ENCODE data around the gene AGAP1. TPM values are rescaled to one million over a fixed set of nuclear protein-coding genes. Genes with fewer than 3 reads are reported as not detected.
"Not testable (repeated sequence)": the region's sequence is repeated elsewhere in the genome, so short reads cannot be mapped to it uniquely, and the experiment has no call there.

Gene AGAP1
- total RNA-seq, 1 donor from 2014 or later: 36.2 TPM

DNA sequence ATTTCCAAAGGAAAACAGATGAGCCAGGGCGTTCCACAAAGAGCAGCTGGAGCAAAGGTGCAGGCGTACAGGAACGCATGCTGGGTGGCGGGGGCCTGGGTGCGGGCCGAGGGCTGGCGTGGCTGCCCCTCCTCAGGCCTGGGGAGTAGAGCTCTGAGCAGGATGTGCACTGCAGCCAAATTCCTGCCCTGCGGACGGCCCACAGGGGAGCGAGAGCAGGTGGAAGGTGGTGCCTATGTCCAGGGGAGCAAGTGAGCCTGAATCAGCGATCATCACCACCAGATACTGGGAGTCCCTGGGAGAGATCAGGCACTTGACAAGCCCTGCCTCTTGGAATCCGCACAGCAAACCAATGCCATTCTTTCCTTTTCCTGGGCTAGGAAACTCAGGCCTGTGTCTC is 568.1 kb downstream of the AGAP1 start:
- TF ChIP-seq, protein P1, sequence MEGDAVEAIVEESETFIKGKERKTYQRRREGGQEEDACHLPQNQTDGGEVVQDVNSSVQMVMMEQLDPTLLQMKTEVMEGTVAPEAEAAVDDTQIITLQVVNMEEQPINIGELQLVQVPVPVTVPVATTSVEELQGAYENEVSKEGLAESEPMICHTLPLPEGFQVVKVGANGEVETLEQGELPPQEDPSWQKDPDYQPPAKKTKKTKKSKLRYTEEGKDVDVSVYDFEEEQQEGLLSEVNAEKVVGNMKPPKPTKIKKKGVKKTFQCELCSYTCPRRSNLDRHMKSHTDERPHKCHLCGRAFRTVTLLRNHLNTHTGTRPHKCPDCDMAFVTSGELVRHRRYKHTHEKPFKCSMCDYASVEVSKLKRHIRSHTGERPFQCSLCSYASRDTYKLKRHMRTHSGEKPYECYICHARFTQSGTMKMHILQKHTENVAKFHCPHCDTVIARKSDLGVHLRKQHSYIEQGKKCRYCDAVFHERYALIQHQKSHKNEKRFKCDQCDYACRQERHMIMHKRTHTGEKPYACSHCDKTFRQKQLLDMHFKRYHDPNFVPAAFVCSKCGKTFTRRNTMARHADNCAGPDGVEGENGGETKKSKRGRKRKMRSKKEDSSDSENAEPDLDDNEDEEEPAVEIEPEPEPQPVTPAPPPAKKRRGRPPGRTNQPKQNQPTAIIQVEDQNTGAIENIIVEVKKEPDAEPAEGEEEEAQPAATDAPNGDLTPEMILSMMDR (IDR thresholded peaks at IDR 0.05): no peak
- ATAC-seq (no peak), DNase-seq (no peak)
- Histone ChIP-seq H3K36me3 (no peaks in the 10 kb centered on the region), H3K9me3 (no peaks in the 10 kb centered on the region), H3K27ac (no peak overlapping the region), H3K4me3 (no peak overlapping the region), H3K27me3 (ENCODE audit: low read depth) (no peaks in the 10 kb centered on the region), H3K4me1 (no peaks in the 10 kb centered on the region)
- intact Hi-C loops (cut with DNase I): no loop called here

DNA sequence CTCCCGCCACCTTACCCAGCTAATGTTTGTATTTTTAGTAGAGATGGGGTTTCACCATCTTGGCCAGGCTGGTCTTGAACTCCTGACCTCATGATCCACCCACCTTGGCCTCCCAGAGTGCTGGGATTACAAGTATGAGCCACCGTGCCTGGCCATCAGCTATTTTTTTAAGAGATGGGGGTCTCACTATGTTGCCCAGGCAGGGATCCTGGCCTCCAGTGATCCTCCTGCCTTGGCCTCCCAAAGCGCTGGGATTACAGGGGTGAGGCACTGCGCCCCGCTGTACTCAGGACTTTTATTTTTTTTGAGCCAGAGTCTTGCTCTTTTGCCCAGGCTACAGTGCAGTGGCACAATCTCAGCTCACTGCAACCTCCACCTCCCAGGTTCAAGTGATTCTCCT is 569.0 kb downstream of the AGAP1 start:
- intact Hi-C loops (cut with DNase I); ATAC-seq: not testable (repeated sequence)

DNA sequence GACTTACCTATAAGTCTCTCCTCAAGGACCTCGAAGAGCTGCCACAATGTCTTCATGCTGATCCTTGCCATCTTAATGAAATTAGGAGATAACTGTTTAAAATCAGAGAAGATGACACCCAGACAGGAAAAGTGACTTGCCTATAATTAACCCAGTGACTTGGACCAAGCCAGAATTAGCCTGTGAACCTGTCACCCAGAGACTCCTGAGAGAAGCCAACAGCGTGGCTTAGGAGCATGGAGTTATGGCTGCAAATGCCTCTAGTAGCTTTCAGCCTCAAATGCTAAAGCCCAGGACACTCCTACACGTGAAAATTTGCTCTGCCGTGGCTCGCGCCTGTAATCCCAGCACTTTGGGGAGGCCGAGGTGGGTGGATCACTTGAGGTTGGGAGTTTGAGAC is 570.2 kb downstream of the AGAP1 start:
- ATAC-seq (no peak), DNase-seq (no peak)
- no peaks in the 10 kb centered on the region for H3K36me3 ChIP-seq
- no peak overlapping the region for H3K27ac ChIP-seq
- H3K9me3 ChIP-seq: no peaks in the 10 kb centered on the region
- H3K4me1 ChIP-seq: no peaks in the 10 kb centered on the region
- intact Hi-C loops (cut with DNase I): no loop called here
- no peak overlapping the region for H3K4me3 ChIP-seq
- no peaks in the 10 kb centered on the region for H3K27me3 ChIP-seq (ENCODE audit: low read depth)
- TF ChIP-seq, protein P1 (IDR thresholded peaks at IDR 0.05): no peak

More for the DNA sequence above, 569.0 kb downstream of the AGAP1 start:
- H3K36me3 ChIP-seq; H3K4me1 ChIP-seq; H3K27me3 ChIP-seq (ENCODE audit: low read depth); H3K9me3 ChIP-seq; H3K27ac ChIP-seq; H3K4me3 ChIP-seq; DNase-seq: not testable (repeated sequence)

DNA sequence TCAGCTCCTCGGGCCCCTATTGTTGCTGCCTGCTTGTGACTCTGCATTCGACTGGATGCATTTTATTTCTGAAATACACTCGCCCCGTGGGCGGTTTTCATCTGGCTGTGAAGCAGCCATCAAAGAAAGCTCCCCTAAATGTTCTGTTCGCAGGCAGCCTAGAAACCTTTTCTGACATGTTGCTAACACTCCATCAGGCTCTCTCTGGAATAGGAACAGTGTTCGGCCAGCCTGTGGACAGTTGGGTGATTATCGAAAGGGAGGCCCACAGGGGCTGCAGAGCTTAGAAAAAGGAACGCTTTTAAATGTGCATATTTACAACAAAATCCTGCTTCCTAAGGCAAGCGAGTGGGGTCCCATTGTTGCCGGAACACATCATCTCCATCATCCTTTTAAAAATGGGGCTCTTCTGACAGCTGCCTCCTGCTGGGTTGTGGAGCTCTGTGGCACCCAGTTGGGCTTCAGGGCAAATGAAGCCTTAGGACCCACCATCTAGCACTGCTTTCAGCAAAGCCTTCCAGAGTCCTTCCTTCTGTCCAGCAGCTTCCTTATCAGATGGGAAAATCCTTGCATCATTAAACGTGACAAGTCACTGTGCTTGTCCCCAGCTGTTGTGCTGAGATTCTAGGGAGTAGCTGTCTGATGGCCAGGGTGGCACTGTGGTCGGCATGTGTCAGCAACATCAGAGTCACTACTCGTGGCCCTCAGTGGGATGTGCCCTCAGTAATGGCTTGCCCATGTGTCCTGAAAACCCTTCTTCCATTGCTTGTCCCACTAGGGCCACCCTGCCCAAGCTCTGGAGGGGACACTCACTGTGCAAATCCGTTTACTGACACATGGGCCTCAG is 571.7 kb downstream of the AGAP1 start:
- Histone ChIP-seq H3K4me1 (no peaks in the 10 kb centered on the region), H3K9me3 (no peaks in the 10 kb centered on the region), H3K27ac (no peak overlapping the region), H3K36me3 (no peaks in the 10 kb centered on the region), H3K27me3 (ENCODE audit: low read depth) (no peaks in the 10 kb centered on the region), H3K4me3 (no peak overlapping the region)
- DNase-seq (no peak), ATAC-seq (no peak)
- intact Hi-C loops (cut with DNase I): no loop called here
- TF ChIP-seq, protein P1 (IDR thresholded peaks at IDR 0.05): no peak

DNA sequence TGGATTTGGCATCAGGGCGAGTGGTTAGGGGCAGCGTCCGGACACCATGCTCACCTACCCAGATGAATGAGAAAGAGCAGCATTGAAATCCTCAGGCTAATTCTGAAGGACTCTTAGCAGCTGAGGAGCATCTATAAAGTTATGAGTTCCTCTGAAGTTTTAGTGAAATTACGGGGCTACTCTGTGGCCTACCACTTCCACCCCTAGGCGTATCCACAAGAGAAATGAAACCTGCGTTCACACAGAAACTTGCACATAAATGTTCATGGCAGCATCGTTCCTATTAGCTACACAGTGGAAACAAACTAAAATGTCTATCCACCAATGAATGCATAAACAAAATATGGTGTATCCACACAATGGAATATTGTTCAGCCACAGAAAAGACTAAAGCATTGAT is 576.4 kb downstream of the AGAP1 start:
- Histone ChIP-seq H3K4me1 (no peaks in the 10 kb centered on the region), H3K4me3 (no peak overlapping the region), H3K27me3 (ENCODE audit: low read depth) (no peaks in the 10 kb centered on the region), H3K9me3 (no peaks in the 10 kb centered on the region), H3K27ac (no peak overlapping the region), H3K36me3 (peaks cover 3% of the 10 kb centered on the region)
- intact Hi-C loops (cut with DNase I): no loop called here
- no peak for ATAC-seq
- TF ChIP-seq, protein P1 (IDR thresholded peaks at IDR 0.05): no peak
- DNase-seq: no peak

DNA sequence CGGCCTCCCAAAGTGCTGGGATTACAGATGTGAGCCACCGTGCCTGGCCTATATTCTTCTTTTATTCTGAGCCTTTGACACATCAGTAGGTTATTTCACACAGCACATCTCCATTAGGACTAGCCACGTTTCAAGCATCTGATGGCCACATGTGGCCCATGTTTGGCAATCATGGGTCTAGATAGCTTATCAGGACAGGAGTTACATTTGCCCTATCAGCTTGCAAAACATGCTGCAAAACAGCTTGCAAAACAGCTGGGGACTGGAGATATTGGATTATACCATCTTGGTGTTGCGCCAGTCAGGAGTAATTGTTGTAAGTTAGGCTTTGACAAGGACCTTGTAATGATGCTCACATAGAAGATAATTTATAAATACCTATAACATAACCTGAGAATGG is 579.4 kb downstream of the AGAP1 start:
- Histone ChIP-seq H3K36me3 (peaks cover 3% of the 10 kb centered on the region), H3K4me3 (no peak overlapping the region), H3K27ac (no peak overlapping the region), H3K27me3 (ENCODE audit: low read depth) (no peaks in the 10 kb centered on the region), H3K9me3 (no peaks in the 10 kb centered on the region), H3K4me1 (no peaks in the 10 kb centered on the region)
- DNase-seq: no peak
- no peak for ATAC-seq
- TF ChIP-seq, protein P1 (IDR thresholded peaks at IDR 0.05): no peak
- intact Hi-C loops (cut with DNase I): no loop called here

All from lower lobe of right lung (tissue), 2 donors.